ENCODE results near the gene NEGR1.

DNA sequence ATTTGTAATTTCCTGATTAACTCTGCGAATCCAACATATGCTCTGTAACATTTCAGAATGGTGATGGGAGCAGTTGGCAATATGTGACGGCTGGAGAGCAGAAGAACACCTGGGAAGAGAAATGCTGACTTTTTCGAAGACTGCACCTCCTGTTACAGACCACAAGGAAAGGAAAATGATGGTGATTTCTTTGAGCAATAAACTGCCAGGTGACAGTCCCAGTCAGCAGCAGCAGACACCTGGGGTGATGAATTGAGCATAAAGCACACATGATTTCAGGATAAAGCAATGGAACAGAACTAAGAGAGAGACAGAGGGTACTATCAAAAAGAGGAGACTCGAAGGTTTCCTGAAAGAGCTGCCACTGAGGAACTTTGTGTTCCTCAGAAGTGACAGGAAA lies 528.6 kb downstream of the NEGR1 start:
- TF ChIP-seq, protein P1, sequence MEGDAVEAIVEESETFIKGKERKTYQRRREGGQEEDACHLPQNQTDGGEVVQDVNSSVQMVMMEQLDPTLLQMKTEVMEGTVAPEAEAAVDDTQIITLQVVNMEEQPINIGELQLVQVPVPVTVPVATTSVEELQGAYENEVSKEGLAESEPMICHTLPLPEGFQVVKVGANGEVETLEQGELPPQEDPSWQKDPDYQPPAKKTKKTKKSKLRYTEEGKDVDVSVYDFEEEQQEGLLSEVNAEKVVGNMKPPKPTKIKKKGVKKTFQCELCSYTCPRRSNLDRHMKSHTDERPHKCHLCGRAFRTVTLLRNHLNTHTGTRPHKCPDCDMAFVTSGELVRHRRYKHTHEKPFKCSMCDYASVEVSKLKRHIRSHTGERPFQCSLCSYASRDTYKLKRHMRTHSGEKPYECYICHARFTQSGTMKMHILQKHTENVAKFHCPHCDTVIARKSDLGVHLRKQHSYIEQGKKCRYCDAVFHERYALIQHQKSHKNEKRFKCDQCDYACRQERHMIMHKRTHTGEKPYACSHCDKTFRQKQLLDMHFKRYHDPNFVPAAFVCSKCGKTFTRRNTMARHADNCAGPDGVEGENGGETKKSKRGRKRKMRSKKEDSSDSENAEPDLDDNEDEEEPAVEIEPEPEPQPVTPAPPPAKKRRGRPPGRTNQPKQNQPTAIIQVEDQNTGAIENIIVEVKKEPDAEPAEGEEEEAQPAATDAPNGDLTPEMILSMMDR (conservative IDR thresholded peaks at IDR 0.05; ENCODE audit: low read length), result no peak
- no peak for TF ChIP-seq EZH2phosphoT487 (IDR thresholded peaks at IDR 0.05; ENCODE audit: borderline replicate concordance)

Data from Loucy (cell line).